Activated naive CD4-positive, alpha-beta T cell treated with anti-CD3 and anti-CD28 coated beads for 36 hours (primary cell): ENCODE data around the gene PIGL. TPM values are rescaled to one million over a fixed set of nuclear protein-coding genes. Genes with fewer than 3 reads are reported as not detected.
"Not testable (repeated sequence)": the region's sequence is repeated elsewhere in the genome, so short reads cannot be mapped to it uniquely, and the experiment has no call there.

Experiments used
- CTCF ChIA-PET: fragments of 350-600 bp; sonication (Branson Sonifier 250); formaldehyde crosslinking; loops from one replicate; lab custom pipeline; 2021; ENCODE audit warnings: antibody characterized with exemption; lab: Charles Lee
- DNase-seq: peaks from one replicate; pipeline ENCODE4 v3.0.0-alpha.2; 2020
- H3K27ac Mint-ChIP-seq: one replicate; pipeline ENCODE4 v1.8.0; 2021; ENCODE audit warnings: mild to moderate bottlenecking, mixed read lengths
- H3K27me3 Mint-ChIP-seq: one replicate; pipeline ENCODE4 v1.8.0; 2021; ENCODE audit warnings: low read depth, mixed read lengths
- H3K36me3 Mint-ChIP-seq: one replicate; pipeline ENCODE4 v1.8.0; 2021; ENCODE audit warnings: low read depth, mixed read lengths
- H3K4me1 Mint-ChIP-seq: one replicate; pipeline ENCODE4 v1.8.0; 2021; ENCODE audit warnings: low read depth, mixed read lengths
- H3K4me3 Mint-ChIP-seq: one replicate; pipeline ENCODE4 v1.8.0; 2021; ENCODE audit warnings: mild to moderate bottlenecking, moderate library complexity, mixed read lengths
- H3K9me3 Mint-ChIP-seq: one replicate; pipeline ENCODE4 v1.8.0; 2021; ENCODE audit warnings: mixed read lengths
- intact Hi-C: fragments of 100-400 bp; cut with micrococcal nuclease; formaldehyde crosslinking; loops from one replicate; pipeline ENCODE4 v1.15.1; 2023
- total RNA-seq, 2 experiments: library from RNA; stranded (reverse); gene quantifications; one replicate each; pipeline ENCODE4 v1.2.3, GENCODE V29; 2021

Gene PIGL
- total RNA-seq, 2 experiments from 2014 or later: 40.4 to 42.4 TPM

GRCh38 chr17:16202554-16203500 is 14.2 kb upstream of the PIGL start:
- intact Hi-C loops, H3K9me3 Mint-ChIP-seq, H3K27me3 Mint-ChIP-seq, DNase-seq, H3K4me3 Mint-ChIP-seq, H3K36me3 Mint-ChIP-seq: not testable (repeated sequence)
- CTCF ChIA-PET: interaction anchor here (0.8 kb wide), 1 partner anchor 14 kb away, joined by 3 read pairs; no protein-coding TSS in a partner anchor
- Mint-ChIP-seq H3K27ac (peak overlapping the region; percentile 73), H3K4me1 (peaks cover 64% of the 10 kb centered on the region)

GRCh38 chr17:16204763-16205162 is 12.2 kb upstream of the PIGL start:
- H3K36me3 Mint-ChIP-seq, CTCF ChIA-PET, H3K27me3 Mint-ChIP-seq, DNase-seq, H3K9me3 Mint-ChIP-seq, intact Hi-C loops, H3K4me3 Mint-ChIP-seq: not testable (repeated sequence)
- peak overlapping the region; percentile 36 for H3K27ac Mint-ChIP-seq
- H3K4me1 Mint-ChIP-seq: peaks cover 59% of the 10 kb centered on the region

GRCh38 chr17:16211590-16211989 is 5.4 kb upstream of the PIGL start:
- Mint-ChIP-seq H3K4me3 (no peak overlapping the region), H3K36me3 (no peaks in the 10 kb centered on the region), H3K9me3 (no peaks in the 10 kb centered on the region), H3K27ac (no peak overlapping the region), H3K4me1 (peaks cover 45% of the 10 kb centered on the region), H3K27me3 (no peaks in the 10 kb centered on the region)
- intact Hi-C loops: no loop called here
- DNase-seq: no peak
- CTCF ChIA-PET: interaction anchor here (0.6 to 0.7 kb wide), 3 partner anchors 25 to 61 kb away, joined by 3 read pairs; no protein-coding TSS in a partner anchor

- no peak for DNase-seq
- no peaks in the 10 kb centered on the region for H3K27me3 Mint-ChIP-seq
- CTCF ChIA-PET: interaction anchor here (0.7 kb wide), 1 partner anchor 37 kb away, joined by 4 read pairs; no protein-coding TSS in a partner anchor
- H3K27ac Mint-ChIP-seq: no peak overlapping the region
- no peaks in the 10 kb centered on the region for H3K36me3 Mint-ChIP-seq
- H3K4me1 Mint-ChIP-seq: peaks cover 41% of the 10 kb centered on the region
- no peak overlapping the region for H3K4me3 Mint-ChIP-seq
- H3K9me3 Mint-ChIP-seq: no peaks in the 10 kb centered on the region
- intact Hi-C loops: no loop called here
These were observed 4.2 kb upstream of the PIGL start for GRCh38 chr17:16212793-16213192.

- H3K9me3 Mint-ChIP-seq: no peaks in the 10 kb centered on the region
- intact Hi-C loops: loop anchor here (1.0 to 5.0 kb wide), 7 partner anchors 138 to 1068 kb away; partner anchors contain the start of genes CENPV, COPS3 and ZNF624
- CTCF ChIA-PET: interaction anchor here (1.1 to 1.3 kb wide), 2 partner anchors 25 to 149 kb away, joined by 3 to 4 read pairs; no protein-coding TSS in a partner anchor
- DNase-seq: no peak
- peaks cover 44% of the 10 kb centered on the region for H3K4me1 Mint-ChIP-seq
- peak overlapping the region; percentile 99 for H3K4me3 Mint-ChIP-seq
- H3K27ac Mint-ChIP-seq: peak overlapping the region; percentile 86
- peaks cover 2% of the 10 kb centered on the region for H3K36me3 Mint-ChIP-seq
- H3K27me3 Mint-ChIP-seq: no peaks in the 10 kb centered on the region
These were observed 2.6 kb upstream of the PIGL start for GRCh38 chr17:16214190-16215001.

GRCh38 chr17:16215002-16215272 is 2.1 kb upstream of the PIGL start:
- CTCF ChIA-PET: interaction anchor here (1.3 kb wide), 1 partner anchor 26 kb away, joined by 3 read pairs; no protein-coding TSS in a partner anchor
- intact Hi-C loops: loop anchor here (1.0 to 5.0 kb wide), 7 partner anchors 138 to 1067 kb away; partner anchors contain the start of genes CENPV, COPS3 and ZNF624
- H3K36me3 Mint-ChIP-seq: peaks cover 2% of the 10 kb centered on the region
- peaks cover 44% of the 10 kb centered on the region for H3K4me1 Mint-ChIP-seq
- DNase-seq: peak; percentile 35
- H3K27me3 Mint-ChIP-seq: no peaks in the 10 kb centered on the region
- no peaks in the 10 kb centered on the region for H3K9me3 Mint-ChIP-seq
- H3K27ac Mint-ChIP-seq: peak overlapping the region; percentile 86
- peak overlapping the region; percentile 99 for H3K4me3 Mint-ChIP-seq

GRCh38 chr17:16215273-16215964 is 1.6 kb upstream of the PIGL start, which contains the start of gene NCOR1:
Gene NCOR1, minus strand, starts transcription at chr17:16215534. Its CDS starts 20,965 bp downstream, at chr17:16194569.
- intact Hi-C loops: loop anchor here (1.0 to 5.0 kb wide), 7 partner anchors 137 to 1067 kb away; partner anchors contain the start of genes CENPV, COPS3 and ZNF624
- H3K4me1 Mint-ChIP-seq: peaks cover 44% of the 10 kb centered on the region
- peak; percentile 93 for DNase-seq
- H3K9me3 Mint-ChIP-seq: no peaks in the 10 kb centered on the region
- CTCF ChIA-PET: interaction anchor here (0.6 to 1.3 kb wide), 2 partner anchors 10 to 26 kb away, joined by 3 to 5 read pairs; no protein-coding TSS in a partner anchor
- peaks cover 2% of the 10 kb centered on the region for H3K36me3 Mint-ChIP-seq
- peak within 1 kb of the TSS; percentile 99 for H3K4me3 Mint-ChIP-seq
- no peaks in the 10 kb centered on the region for H3K27me3 Mint-ChIP-seq
- peak within 1 kb of the TSS; percentile 95 for H3K27ac Mint-ChIP-seq

- Mint-ChIP-seq H3K9me3 (no peaks in the 10 kb centered on the region), H3K4me3 (peak overlapping the region; percentile 99), H3K4me1 (peaks cover 41% of the 10 kb centered on the region), H3K27ac (peak overlapping the region; percentile 95), H3K27me3 (no peaks in the 10 kb centered on the region), H3K36me3 (peaks cover 2% of the 10 kb centered on the region)
- intact Hi-C loops: loop anchor here (1.0 to 5.0 kb wide), 8 partner anchors 137 to 1066 kb away; partner anchors contain the start of genes CENPV, COPS3 and ZNF624
- CTCF ChIA-PET: interaction anchor here (0.6 to 1.3 kb wide), 2 partner anchors 10 to 27 kb away, joined by 3 to 5 read pairs; no protein-coding TSS in a partner anchor
- DNase-seq: no peak
These were observed 1.1 kb upstream of the PIGL start for GRCh38 chr17:16215965-16216316.

GRCh38 chr17:16216341-16217001 is 539 bp upstream of the PIGL start:
- H3K4me3 Mint-ChIP-seq: peak overlapping the region; percentile 99
- H3K27me3 Mint-ChIP-seq, H3K9me3 Mint-ChIP-seq, H3K36me3 Mint-ChIP-seq, DNase-seq: not testable (repeated sequence)
- H3K27ac Mint-ChIP-seq: peak overlapping the region; percentile 95
- peaks cover 38% of the 10 kb centered on the region for H3K4me1 Mint-ChIP-seq
- intact Hi-C loops: loop anchor here (1.0 to 5.0 kb wide), 6 partner anchors 13 to 1066 kb away; partner anchors contain the start of genes COPS3, TTC19, ZNF624 and ZSWIM7
- CTCF ChIA-PET: interaction anchor here (0.7 to 1.5 kb wide), 2 partner anchors 10 to 14 kb away, joined by 3 to 5 read pairs; no protein-coding TSS in a partner anchor

GRCh38 chr17:16222406-16222805 is 5.4 kb downstream of the PIGL start:
- intact Hi-C loops: no loop called here
- CTCF ChIA-PET: interaction anchor here (0.6 kb wide), 1 partner anchor 145 kb away, joined by 3 read pairs; no protein-coding TSS in a partner anchor
- Mint-ChIP-seq H3K36me3 (peaks cover 7% of the 10 kb centered on the region), H3K9me3 (no peaks in the 10 kb centered on the region), H3K27me3 (no peaks in the 10 kb centered on the region), H3K4me3 (no peak overlapping the region), H3K27ac (no peak overlapping the region), H3K4me1 (peaks cover 24% of the 10 kb centered on the region)
- DNase-seq: no peak
